ENCODE measurements around the gene SLC38A5.
"Not testable (repeated sequence)": the region's sequence is repeated elsewhere in the genome, so short reads cannot be mapped to it uniquely, and the experiment has no call there.

- TF ChIP-seq CTCF, POLR2AphosphoS5, POLR2A (IDR thresholded peaks at IDR 0.05): not testable (repeated sequence)
Measured at GRCh38 chrX:48427027-48427716, 42.9 kb downstream of the SLC38A5 start.
